ENCODE measurements around the gene ARFGAP1.

DNA sequence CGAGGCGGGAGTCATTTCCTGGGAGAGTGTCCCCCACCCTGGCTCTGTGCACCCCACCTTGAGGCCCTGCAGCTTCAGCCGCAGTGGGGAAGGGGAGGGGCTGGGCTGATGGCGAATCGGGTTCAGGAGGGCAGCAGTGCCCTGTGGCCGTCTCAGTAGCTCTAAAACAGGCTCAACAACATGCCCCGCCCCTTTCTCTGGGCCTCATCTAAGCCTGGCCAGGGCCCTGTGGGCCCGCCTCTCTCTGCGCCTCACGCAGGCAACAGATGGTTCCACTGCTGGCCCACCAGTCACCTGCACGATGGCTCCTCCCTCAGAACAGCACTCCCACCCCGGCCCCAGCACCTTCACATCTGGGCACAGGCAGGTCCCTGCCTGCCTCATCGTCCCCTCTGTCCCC, 58.3 kb downstream of the ARFGAP1 start:
- TF ChIP-seq, protein P1, sequence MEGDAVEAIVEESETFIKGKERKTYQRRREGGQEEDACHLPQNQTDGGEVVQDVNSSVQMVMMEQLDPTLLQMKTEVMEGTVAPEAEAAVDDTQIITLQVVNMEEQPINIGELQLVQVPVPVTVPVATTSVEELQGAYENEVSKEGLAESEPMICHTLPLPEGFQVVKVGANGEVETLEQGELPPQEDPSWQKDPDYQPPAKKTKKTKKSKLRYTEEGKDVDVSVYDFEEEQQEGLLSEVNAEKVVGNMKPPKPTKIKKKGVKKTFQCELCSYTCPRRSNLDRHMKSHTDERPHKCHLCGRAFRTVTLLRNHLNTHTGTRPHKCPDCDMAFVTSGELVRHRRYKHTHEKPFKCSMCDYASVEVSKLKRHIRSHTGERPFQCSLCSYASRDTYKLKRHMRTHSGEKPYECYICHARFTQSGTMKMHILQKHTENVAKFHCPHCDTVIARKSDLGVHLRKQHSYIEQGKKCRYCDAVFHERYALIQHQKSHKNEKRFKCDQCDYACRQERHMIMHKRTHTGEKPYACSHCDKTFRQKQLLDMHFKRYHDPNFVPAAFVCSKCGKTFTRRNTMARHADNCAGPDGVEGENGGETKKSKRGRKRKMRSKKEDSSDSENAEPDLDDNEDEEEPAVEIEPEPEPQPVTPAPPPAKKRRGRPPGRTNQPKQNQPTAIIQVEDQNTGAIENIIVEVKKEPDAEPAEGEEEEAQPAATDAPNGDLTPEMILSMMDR (conservative IDR thresholded peaks at IDR 0.05; ENCODE audit: low read length): no peak
- TF ChIP-seq EZH2phosphoT487 (IDR thresholded peaks at IDR 0.05; ENCODE audit: borderline replicate concordance): no peak
